GM23338 (cell line): ENCODE measurements around the gene LLPH. TPM values are rescaled to one million over a fixed set of nuclear protein-coding genes. Genes with fewer than 3 reads are reported as not detected.

Experiments used
- CREB1 ChIP-seq: fragments of 250-450 bp; sonication (Bioruptor Pico); IDR thresholded peaks from 2 replicates; pipeline ENCODE4 v1.5.0; 2020; ENCODE audit warnings: low read depth, mild to moderate bottlenecking, moderate library complexity
- EZH2 ChIP-seq: fragments of 200-600 bp; sonication (generic); IDR thresholded peaks from one replicate; pipeline ENCODE4 v1.8.0; 2017; ENCODE audit warnings: antibody characterized with exemption, mild to moderate bottlenecking, low read depth; ENCODE audit not compliant: unreplicated experiment
- JUNB ChIP-seq: IDR thresholded peaks from one replicate; pipeline ENCODE4 v1.6.1; 2016; ENCODE audit warnings: antibody characterized with exemption; ENCODE audit not compliant: unreplicated experiment
- NANOG ChIP-seq: IDR thresholded peaks from 2 replicates; pipeline ENCODE4 v1.6.1; 2016; ENCODE audit warnings: antibody characterized with exemption, borderline replicate concordance
- POLR2AphosphoS5 ChIP-seq: IDR thresholded peaks from 2 replicates; pipeline ENCODE4 v1.6.1; 2016; ENCODE audit warnings: antibody characterized with exemption, low read depth
- STAT1 ChIP-seq: IDR thresholded peaks from one replicate; pipeline ENCODE4 v1.6.1; 2016; ENCODE audit warnings: antibody characterized with exemption; ENCODE audit not compliant: unreplicated experiment
- ZNF114 ChIP-seq: fragments of 250-450 bp; sonication (Bioruptor Pico); IDR thresholded peaks from 2 replicates; pipeline ENCODE4 v1.5.0; 2020; ENCODE audit warnings: mild to moderate bottlenecking, moderate library complexity
- polyA plus RNA-seq: library from polyadenylated mRNA; unstranded; fragments of >200 nt; fragmentation: Nextera tagmentation; extraction: Ambion mirVana; gene quantifications from 2 replicates; pipeline ENCODE4 v1.2.1, GENCODE V29; 2016
- total RNA-seq: library from RNA; depleted of rRNA; stranded (reverse); fragments of >200 nt; shearing (Covaris generic); gene quantifications from 2 replicates; pipeline ENCODE4 v1.2.3, GENCODE V29; 2014; rRNA removed
- TF ChIP-seq, protein P1 (sequence below): fragments of 250-450 bp; sonication (Bioruptor Pico); IDR thresholded peaks from 2 replicates; pipeline ENCODE4 v1.5.0; 2020; ENCODE audit warnings: mild to moderate bottlenecking, moderate library complexity
- TF ChIP-seq, protein P2 (sequence below): IDR thresholded peaks from one replicate; pipeline ENCODE4 v1.6.1; 2018; ENCODE audit warnings: antibody characterized with exemption; ENCODE audit not compliant: unreplicated experiment

Gene LLPH
- total and polyA plus RNA-seq, 2 experiments from 2014 or later = 10.7 to 56.6 TPM

DNA sequence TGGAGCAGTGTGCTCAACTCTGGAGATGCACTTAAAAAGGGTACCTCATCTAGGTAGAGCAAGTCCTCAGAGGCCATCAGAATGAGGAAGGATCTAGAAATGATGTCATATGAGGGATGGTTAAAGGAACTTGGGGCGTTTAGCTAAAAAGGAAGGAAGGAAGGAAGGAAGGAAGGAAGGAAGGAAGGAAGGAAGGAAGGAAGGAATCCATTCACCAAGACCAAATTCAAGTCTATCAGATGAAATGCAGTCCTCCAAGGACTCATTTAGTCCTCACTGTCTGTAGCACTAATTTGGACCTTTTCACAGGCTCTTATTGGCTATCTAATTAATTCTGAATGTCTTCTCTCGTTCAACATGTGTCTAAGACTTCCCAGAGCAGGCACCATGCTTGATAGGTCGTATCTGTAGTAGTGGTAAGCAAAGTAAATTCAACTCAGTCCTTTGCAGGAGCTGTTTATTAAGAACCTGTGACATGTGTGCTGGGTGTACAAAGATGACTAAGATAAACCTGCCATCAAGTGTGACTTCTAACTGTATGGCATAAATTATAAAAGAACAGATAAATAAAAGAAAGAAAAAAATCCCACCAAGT is 63.5 kb downstream of the LLPH start (continued):
- TF ChIP-seq, protein P1, sequence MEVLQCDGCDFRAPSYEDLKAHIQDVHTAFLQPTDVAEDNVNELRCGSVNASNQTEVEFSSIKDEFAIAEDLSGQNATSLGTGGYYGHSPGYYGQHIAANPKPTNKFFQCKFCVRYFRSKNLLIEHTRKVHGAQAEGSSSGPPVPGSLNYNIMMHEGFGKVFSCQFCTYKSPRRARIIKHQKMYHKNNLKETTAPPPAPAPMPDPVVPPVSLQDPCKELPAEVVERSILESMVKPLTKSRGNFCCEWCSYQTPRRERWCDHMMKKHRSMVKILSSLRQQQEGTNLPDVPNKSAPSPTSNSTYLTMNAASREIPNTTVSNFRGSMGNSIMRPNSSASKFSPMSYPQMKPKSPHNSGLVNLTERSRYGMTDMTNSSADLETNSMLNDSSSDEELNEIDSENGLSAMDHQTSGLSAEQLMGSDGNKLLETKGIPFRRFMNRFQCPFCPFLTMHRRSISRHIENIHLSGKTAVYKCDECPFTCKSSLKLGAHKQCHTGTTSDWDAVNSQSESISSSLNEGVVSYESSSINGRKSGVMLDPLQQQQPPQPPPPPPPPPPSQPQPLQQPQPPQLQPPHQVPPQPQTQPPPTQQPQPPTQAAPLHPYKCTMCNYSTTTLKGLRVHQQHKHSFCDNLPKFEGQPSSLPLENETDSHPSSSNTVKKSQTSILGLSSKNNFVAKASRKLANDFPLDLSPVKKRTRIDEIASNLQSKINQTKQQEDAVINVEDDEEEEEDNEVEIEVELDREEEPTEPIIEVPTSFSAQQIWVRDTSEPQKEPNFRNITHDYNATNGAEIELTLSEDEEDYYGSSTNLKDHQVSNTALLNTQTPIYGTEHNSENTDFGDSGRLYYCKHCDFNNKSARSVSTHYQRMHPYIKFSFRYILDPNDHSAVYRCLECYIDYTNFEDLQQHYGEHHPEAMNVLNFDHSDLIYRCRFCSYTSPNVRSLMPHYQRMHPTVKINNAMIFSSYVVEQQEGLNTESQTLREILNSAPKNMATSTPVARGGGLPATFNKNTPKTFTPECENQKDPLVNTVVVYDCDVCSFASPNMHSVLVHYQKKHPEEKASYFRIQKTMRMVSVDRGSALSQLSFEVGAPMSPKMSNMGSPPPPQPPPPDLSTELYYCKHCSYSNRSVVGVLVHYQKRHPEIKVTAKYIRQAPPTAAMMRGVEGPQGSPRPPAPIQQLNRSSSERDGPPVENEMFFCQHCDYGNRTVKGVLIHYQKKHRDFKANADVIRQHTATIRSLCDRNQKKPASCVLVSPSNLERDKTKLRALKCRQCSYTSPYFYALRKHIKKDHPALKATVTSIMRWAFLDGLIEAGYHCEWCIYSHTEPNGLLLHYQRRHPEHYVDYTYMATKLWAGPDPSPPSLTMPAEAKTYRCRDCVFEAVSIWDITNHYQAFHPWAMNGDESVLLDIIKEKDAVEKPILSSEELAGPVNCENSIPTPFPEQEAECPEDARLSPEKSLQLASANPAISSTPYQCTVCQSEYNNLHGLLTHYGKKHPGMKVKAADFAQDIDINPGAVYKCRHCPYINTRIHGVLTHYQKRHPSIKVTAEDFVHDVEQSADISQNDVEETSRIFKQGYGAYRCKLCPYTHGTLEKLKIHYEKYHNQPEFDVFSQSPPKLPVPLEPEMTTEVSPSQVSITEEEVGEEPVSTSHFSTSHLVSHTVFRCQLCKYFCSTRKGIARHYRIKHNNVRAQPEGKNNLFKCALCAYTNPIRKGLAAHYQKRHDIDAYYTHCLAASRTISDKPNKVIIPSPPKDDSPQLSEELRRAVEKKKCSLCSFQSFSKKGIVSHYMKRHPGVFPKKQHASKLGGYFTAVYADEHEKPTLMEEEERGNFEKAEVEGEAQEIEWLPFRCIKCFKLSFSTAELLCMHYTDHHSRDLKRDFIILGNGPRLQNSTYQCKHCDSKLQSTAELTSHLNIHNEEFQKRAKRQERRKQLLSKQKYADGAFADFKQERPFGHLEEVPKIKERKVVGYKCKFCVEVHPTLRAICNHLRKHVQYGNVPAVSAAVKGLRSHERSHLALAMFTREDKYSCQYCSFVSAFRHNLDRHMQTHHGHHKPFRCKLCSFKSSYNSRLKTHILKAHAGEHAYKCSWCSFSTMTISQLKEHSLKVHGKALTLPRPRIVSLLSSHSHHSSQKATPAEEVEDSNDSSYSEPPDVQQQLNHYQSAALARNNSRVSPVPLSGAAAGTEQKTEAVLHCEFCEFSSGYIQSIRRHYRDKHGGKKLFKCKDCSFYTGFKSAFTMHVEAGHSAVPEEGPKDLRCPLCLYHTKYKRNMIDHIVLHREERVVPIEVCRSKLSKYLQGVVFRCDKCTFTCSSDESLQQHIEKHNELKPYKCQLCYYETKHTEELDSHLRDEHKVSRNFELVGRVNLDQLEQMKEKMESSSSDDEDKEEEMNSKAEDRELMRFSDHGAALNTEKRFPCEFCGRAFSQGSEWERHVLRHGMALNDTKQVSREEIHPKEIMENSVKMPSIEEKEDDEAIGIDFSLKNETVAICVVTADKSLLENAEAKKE = no peak
- TF ChIP-seq NANOG (no peak), CREB1 (CRISPR knock-in tag) (no peak), ZNF114 (CRISPR knock-in tag) (no peak), STAT1 (no peak), JUNB (no peak), EZH2 (no peak), POLR2AphosphoS5 (no peak)
- TF ChIP-seq, protein P2, sequence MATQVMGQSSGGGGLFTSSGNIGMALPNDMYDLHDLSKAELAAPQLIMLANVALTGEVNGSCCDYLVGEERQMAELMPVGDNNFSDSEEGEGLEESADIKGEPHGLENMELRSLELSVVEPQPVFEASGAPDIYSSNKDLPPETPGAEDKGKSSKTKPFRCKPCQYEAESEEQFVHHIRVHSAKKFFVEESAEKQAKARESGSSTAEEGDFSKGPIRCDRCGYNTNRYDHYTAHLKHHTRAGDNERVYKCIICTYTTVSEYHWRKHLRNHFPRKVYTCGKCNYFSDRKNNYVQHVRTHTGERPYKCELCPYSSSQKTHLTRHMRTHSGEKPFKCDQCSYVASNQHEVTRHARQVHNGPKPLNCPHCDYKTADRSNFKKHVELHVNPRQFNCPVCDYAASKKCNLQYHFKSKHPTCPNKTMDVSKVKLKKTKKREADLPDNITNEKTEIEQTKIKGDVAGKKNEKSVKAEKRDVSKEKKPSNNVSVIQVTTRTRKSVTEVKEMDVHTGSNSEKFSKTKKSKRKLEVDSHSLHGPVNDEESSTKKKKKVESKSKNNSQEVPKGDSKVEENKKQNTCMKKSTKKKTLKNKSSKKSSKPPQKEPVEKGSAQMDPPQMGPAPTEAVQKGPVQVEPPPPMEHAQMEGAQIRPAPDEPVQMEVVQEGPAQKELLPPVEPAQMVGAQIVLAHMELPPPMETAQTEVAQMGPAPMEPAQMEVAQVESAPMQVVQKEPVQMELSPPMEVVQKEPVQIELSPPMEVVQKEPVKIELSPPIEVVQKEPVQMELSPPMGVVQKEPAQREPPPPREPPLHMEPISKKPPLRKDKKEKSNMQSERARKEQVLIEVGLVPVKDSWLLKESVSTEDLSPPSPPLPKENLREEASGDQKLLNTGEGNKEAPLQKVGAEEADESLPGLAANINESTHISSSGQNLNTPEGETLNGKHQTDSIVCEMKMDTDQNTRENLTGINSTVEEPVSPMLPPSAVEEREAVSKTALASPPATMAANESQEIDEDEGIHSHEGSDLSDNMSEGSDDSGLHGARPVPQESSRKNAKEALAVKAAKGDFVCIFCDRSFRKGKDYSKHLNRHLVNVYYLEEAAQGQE = no peak

Other genes starting within 250 kb of the LLPH start
- 56.7 and 63.6 TPM in 2 replicates for gene TMBIM4, start 39.2 kb upstream of the LLPH start, total RNA-seq
- 55.9 and 59.6 TPM in 2 replicates for gene TMBIM4, start 39.2 kb upstream of the LLPH start, polyA plus RNA-seq
- 1.6 and 1.8 TPM in 2 replicates for gene IRAK3, start 58.5 kb upstream of the LLPH start, total RNA-seq
- gene IRAK3, start 58.5 kb upstream of the LLPH start, polyA plus RNA-seq = 0.47 and 0.53 TPM in 2 replicates
- 11.9 and 18.2 TPM in 2 replicates for gene HELB, start 171.7 kb upstream of the LLPH start, total RNA-seq
- 2.7 and 3.1 TPM in 2 replicates for gene HELB, start 171.7 kb upstream of the LLPH start, polyA plus RNA-seq